OCI-LY7 (cell line): ENCODE data around the gene GAMT.

ENCODE experiments used
- CTCF ChIP-seq: fragments of 200-600 bp; sonication (generic); conservative IDR thresholded peaks from 2 replicates; pipeline ENCODE4 v1.5.1; 2014; ENCODE audit warnings: mild to moderate bottlenecking, antibody characterized with exemption, low read length, moderate library complexity, mixed read lengths
- EZH2phosphoT487 ChIP-seq: fragments of 200-600 bp; sonication (generic); IDR thresholded peaks from 2 replicates; pipeline ENCODE4 v1.6.1; 2018; ENCODE audit warnings: low read depth, borderline replicate concordance, mild to moderate bottlenecking, mixed run types, antibody characterized with exemption, low read length, moderate library complexity, mixed read lengths

GRCh38 chr19:1447944-1448343 lies 46.6 kb upstream of the GAMT start:
- TF ChIP-seq CTCF (no peak), EZH2phosphoT487 (no peak)
